Left ventricle myocardium inferior (tissue), 1 donor: ENCODE data around the gene UBE2L3. TPM values are rescaled to one million over a fixed set of nuclear protein-coding genes. Genes with fewer than 3 reads are reported as not detected.
"Not testable (repeated sequence)": the region's sequence is repeated elsewhere in the genome, so short reads cannot be mapped to it uniquely, and the experiment has no call there.

Experiments used
- DNase-seq: peaks from one replicate; pipeline ENCODE4 v3.0.0-alpha.2; 2020
- H3K27ac ChIP-seq: fragments of 200-600 bp; replicated peaks from 2 replicates; pipeline ENCODE4 v1.8.0; 2021
- H3K27me3 ChIP-seq: fragments of 200-600 bp; 2 replicates; pipeline ENCODE4 v1.8.0; 2021; ENCODE audit warnings: low read depth
- H3K36me3 ChIP-seq: fragments of 200-600 bp; 2 replicates; pipeline ENCODE4 v1.8.0; 2021
- H3K4me1 ChIP-seq: fragments of 200-600 bp; 2 replicates; pipeline ENCODE4 v1.8.0; 2021
- H3K4me3 ChIP-seq: fragments of 200-600 bp; 2 replicates; pipeline ENCODE4 v1.8.0; 2021; ENCODE audit warnings: mild to moderate bottlenecking, moderate library complexity
- H3K9me3 ChIP-seq: fragments of 200-600 bp; replicated peaks from 2 replicates; pipeline ENCODE4 v1.8.0; 2021
- intact Hi-C: fragments of 100-400 bp; cut with micrococcal nuclease; formaldehyde crosslinking; loops from one replicate; pipeline ENCODE4 v1.11.0; 2022
- long read RNA-seq: library from polyadenylated mRNA; unstranded; transcript quantifications from one replicate; pipeline ENCODE4 v2.0.0, GENCODE V29; 2021
- total RNA-seq: library from RNA; stranded (reverse); fragmentation: NEBNext Ultra II Directional; extraction: Animal tissue kit (Norgen Biotek cat#: 25700); gene quantifications from one replicate; pipeline ENCODE4 v1.2.1, GENCODE V29; 2021
- TF ChIP-seq, protein P1 (sequence below): fragments of 200-600 bp; IDR thresholded peaks from 2 replicates; pipeline ENCODE4 v1.8.0; 2021; ENCODE audit warnings: antibody characterized with exemption, mild to moderate bottlenecking, borderline replicate concordance
- donor health status: DM: no; HTN: yes; CAD: no; lungs with severe emphysema.

Gene UBE2L3
- 54.5 TPM for total RNA-seq
- long read RNA-seq, transcript UBE2L3-201 (4 exons, 3,028 nt), result major isoform, 75 of 96 reads
- long read RNA-seq, partial matches to known transcripts, result 13 of 96 reads
- long read RNA-seq, other reads (novel, unspliced or antisense), result 5 of 96 reads

DNA sequence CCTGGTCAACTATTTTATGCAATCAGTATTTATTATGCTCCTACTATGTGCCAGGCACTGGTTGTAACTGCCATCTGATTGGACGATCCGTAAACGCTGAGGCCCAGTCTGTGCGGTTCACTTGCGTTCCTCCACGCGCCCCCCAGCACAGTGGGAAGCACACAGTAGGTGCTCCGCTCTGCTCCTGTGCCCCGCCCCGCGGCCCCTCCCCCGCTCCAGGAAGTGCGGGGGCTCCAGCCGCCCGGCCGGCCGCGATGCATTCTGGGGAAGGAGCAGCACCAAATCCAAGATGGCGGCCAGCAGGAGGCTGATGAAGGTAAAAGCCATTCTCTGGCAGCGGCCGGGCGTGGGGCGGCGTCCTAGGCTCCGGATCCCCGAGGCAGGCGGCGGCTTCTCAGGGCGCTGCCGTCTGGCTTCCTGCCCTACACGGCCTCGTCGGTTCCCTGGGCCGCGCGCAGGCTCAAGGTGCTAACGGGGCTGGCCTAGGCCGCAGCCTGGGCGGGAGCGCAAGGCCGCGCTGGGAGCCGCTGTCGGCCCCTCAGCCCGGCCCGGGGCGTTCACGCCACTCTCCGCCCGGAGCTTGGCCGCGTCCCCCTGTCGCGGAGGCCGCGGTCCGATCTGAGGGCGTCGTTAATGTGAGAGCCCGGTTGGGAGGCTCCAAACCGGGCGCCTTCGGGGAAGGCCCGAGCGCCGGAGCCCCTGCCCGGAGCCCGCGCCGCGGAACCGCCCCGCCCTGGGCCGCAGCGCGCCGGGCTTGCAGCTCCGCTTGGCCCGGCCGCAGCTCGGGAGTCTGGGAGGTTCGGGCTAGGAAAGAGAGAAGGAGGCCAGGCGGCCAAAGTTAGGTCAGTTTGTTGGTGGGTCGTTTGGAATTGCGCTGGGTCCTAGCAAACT lies at the start of gene UBE2L3:
Gene UBE2L3 (plus strand): TSS at position 259 of the 891 bp plus-strand sequence. CDS start 31 bp downstream, at position 290.
- H3K4me1 ChIP-seq, result peaks cover 51% of the 10 kb centered on the region
- H3K36me3 ChIP-seq, result no peaks in the 10 kb centered on the region
- H3K27ac ChIP-seq, result peak within 1 kb of the TSS; percentile 90
- intact Hi-C loops, result no loop called here
- TF ChIP-seq, protein P1, sequence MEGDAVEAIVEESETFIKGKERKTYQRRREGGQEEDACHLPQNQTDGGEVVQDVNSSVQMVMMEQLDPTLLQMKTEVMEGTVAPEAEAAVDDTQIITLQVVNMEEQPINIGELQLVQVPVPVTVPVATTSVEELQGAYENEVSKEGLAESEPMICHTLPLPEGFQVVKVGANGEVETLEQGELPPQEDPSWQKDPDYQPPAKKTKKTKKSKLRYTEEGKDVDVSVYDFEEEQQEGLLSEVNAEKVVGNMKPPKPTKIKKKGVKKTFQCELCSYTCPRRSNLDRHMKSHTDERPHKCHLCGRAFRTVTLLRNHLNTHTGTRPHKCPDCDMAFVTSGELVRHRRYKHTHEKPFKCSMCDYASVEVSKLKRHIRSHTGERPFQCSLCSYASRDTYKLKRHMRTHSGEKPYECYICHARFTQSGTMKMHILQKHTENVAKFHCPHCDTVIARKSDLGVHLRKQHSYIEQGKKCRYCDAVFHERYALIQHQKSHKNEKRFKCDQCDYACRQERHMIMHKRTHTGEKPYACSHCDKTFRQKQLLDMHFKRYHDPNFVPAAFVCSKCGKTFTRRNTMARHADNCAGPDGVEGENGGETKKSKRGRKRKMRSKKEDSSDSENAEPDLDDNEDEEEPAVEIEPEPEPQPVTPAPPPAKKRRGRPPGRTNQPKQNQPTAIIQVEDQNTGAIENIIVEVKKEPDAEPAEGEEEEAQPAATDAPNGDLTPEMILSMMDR, result no peak
- H3K4me3 ChIP-seq, result peak within 1 kb of the TSS; percentile 92
- H3K9me3 ChIP-seq, result no peaks in the 10 kb centered on the region
- DNase-seq, result peak; percentile 87
- H3K27me3 ChIP-seq, result no peaks in the 10 kb centered on the region

DNA sequence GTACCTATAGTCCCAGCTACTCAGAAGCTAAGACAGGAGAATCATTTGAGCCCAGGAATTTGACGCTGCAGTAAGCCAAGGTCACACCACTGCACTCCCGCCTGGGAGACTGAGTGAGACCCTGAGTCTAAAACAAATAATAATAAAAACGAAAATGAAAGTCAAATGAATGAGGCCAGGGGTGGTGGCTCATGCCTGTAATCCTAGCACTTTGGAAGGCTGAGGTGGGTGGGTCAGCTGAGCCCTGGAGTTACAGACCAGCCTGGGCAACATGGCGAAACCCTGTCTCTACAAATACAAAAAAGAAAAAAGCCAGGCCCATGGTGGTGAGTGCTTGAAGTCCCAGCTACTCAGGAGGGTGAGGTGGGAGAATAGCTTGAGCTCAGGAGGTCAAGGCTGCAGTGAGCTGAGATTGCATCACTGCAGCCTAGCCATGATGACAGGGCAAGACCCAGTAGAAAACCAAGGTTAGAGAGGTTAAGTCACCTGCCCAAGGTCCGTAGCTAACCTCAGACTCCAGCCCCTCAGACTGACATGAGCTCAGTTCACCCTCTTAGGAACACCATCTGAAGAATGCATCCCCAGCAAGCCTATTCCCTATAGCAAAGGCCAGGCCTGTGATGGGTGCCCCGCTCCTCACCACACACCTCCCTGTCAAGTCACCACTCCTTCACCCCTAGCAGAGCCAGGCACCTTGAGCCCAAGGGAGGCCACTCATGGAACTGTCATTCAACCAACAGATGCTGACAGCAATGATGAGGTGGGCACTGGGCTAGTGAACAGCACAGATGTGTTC lies 40.6 kb upstream of the UBE2L3 start:
- H3K27ac ChIP-seq, H3K4me3 ChIP-seq, H3K36me3 ChIP-seq, intact Hi-C loops, H3K4me1 ChIP-seq, H3K9me3 ChIP-seq, H3K27me3 ChIP-seq, DNase-seq: not testable (repeated sequence)

DNA sequence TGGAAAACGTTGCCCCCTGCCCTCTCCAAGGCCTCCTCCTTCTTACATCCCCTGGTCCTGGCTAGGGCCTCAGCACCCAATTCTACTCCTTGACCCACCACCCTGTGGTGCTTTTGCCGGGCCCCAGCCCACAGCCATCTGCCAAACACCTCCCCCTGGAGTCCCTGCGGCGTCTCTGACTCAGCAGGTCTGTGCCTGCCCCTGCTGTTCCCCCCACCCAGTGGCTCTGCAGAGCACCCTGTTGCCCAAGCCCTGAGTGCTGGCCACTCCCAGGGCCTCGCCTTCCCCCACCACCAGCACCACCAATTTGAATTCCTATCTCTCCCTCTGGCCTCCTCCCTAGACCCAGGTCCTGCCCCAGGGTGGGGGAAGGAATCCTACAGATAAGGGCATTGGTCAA lies 36.0 kb upstream of the UBE2L3 start:
- H3K4me3 ChIP-seq, H3K4me1 ChIP-seq, H3K9me3 ChIP-seq, DNase-seq, intact Hi-C loops, H3K36me3 ChIP-seq, H3K27me3 ChIP-seq, H3K27ac ChIP-seq: not testable (repeated sequence)

DNA sequence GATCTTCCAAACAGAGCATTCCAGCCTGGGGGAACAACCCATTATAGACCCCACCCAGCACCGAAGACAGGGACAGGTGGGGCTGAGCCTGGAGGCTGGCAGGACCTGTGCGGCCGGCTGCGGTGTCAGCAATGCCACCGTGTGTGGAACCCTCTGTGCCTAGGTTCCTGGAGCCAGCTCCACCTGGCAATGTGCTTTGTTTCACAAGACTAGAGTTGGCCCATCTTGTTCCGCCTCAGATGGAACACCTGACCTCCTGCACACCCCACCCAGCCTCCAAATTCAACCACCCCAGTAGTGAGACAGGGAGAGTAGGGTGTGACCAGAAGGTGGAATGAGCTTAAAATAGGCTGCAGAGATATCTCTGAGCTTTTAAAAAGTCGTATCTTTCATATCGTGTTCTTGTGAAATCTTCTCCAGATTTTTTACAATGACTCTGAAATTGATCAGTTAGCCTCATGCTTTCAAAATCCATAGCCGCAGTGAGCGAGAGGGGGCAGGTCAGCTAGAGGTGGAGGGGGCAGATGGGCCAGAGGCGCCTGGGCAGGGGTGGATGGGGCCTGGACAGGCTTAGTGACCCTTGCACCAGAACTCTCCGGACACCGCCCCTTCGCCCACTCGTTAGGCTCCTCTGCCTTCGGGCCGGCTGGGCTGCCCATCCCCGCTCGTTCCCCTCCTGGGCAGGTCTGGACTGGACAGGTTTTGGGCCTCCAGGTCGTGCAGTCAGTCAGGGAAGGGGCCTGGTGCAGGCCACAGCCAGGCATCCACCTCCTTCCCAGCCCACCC lies 34.5 kb upstream of the UBE2L3 start:
- H3K36me3 ChIP-seq, H3K4me1 ChIP-seq, DNase-seq, H3K9me3 ChIP-seq, H3K4me3 ChIP-seq, H3K27ac ChIP-seq, intact Hi-C loops, H3K27me3 ChIP-seq: not testable (repeated sequence)

DNA sequence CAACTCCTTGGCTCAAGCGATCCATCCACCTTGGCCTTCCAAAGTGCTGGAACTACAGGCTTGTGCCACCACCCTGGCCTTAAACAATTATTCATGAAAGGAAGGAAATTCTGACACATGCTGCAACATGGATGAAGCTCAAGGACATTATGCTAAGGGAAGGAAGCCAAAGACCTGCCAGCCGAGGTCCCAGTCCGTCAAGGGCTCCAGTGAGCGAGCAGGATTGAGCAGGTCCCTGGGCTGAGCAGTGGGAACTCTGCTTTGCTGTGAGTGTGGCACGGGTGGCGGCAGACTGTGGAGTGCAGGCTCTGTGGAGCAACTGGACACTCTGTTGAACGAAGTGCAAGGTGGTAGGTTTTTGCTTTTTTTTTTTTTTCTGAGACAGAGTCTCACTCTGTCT lies 27.7 kb upstream of the UBE2L3 start:
- H3K4me1 ChIP-seq, H3K27me3 ChIP-seq, intact Hi-C loops, DNase-seq, H3K36me3 ChIP-seq, H3K4me3 ChIP-seq, H3K9me3 ChIP-seq, H3K27ac ChIP-seq: not testable (repeated sequence)

DNA sequence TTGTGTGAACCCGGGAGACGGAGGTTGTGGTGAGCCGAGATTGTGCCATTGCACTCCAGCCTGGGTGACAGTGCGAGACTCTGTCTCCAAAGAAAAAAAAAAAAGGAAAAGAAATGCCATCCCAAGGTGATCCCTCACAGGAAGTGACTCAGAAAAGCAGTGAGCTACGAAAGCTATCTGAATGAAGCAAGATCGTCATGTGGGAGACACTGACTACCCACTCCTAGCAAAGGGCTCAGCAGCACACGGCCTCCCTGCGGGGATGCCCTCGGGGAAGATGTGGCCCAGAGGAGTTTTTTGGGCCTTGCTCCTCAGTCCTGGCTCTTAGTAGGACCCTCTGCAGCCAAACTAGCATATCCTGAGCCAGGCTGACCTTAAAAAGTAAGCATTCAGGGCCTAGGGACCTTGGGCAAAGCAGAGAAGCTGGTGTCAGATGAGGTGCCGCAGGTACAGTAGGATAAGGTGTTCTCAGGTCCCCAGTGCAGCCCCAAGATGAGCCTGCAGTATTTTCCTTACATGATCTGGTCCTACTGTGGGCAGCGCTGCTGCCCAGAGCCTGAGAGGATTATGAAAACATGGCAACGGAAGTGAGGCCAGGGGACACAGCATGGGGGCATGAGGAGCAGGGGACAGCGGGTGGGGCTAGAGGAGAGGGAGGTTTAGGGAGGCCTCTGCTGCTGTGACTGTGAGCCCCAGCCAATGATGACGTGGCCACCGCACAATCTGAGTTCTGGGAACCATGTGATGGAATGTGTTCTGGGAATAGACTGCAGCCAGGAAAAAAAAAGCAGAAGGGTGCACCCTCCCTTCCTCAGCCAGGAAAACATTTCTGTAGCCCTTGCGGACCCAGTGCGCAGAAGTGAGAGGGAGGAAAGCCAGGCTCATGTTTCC lies 22.8 kb upstream of the UBE2L3 start:
- H3K9me3 ChIP-seq, H3K27ac ChIP-seq, H3K36me3 ChIP-seq, DNase-seq, H3K4me1 ChIP-seq, H3K4me3 ChIP-seq, intact Hi-C loops, H3K27me3 ChIP-seq: not testable (repeated sequence)

DNA sequence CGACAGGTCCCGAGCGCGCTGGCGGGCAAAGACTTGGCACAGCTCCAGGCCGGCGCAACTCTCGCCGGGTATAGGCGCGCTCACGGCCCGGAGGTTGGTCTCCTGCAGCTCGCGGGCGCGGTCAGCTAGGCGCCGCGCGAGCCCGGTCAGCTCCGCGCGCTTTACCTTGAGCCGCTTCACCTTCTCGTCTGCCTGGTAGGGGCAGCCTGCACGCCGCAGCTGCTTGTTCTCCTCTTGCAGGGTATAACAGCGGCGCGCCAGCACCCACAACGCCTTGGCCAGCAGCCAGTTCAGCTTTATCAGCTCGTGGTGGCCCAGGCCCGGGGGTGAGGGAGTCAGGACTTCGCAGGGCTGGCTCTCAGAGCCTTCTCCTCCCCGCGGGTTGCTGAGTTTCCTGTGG lies 18.0 kb upstream of the UBE2L3 start:
- H3K27me3 ChIP-seq, intact Hi-C loops, H3K4me3 ChIP-seq, H3K27ac ChIP-seq, H3K36me3 ChIP-seq, DNase-seq, H3K9me3 ChIP-seq, H3K4me1 ChIP-seq: not testable (repeated sequence)

DNA sequence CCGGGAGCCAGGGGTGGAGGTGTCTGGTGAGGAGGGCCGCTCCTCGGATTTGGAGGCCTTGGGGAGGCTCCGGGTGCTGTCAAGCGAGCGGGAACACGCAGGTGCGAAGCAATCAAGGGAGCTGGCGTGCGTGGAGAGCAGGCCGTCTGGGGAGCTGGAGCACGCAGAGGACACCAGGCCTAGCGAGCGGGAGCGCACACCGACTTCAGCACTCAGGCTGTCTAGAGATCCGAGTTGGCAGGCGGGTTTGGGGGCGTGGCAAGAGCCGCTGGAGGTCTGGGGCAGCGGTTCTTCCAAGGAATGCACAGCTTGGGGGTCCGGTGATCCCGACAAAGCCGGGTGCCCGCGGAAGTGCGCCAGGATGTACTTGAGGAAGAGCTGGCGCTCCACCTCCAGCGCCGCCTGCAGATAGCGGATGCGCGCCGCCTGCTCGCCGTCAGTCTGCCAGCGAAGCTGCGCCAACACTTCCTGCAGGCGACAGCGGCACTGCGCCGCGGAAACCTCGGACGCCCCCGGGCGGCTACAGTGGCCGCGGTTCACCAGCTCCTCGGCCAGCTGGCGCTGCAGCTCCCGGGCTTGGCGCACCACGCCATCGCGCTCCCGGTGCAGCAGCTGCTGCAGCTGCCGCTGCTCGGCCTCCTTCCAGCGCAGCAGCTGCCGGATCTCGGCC lies 17.4 kb upstream of the UBE2L3 start:
- H3K4me1 ChIP-seq, H3K36me3 ChIP-seq, H3K27ac ChIP-seq, H3K4me3 ChIP-seq, H3K9me3 ChIP-seq, intact Hi-C loops, DNase-seq, H3K27me3 ChIP-seq: not testable (repeated sequence)

DNA sequence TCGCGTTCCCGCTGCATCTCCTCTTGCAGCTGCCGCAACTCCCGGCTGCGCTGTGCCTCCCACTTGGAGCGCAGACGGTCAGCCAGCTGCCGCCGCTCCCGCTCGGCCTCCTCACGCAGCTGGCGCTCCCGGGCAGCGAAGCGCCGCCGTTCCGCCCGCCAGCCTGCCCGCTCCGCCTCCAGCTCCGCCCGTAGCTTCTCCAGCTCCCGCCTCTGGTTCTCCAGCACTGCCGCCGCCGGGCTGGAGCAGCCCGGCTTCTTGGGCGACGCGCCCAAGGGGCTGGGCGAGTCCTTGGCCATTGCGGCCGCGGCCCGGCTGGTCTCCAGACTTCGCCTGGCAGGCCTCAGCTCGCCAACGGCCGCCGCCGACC lies 16.9 kb upstream of the UBE2L3 start:
- intact Hi-C loops, H3K27me3 ChIP-seq, H3K4me1 ChIP-seq, H3K4me3 ChIP-seq, H3K27ac ChIP-seq, H3K9me3 ChIP-seq, H3K36me3 ChIP-seq, DNase-seq: not testable (repeated sequence)

DNA sequence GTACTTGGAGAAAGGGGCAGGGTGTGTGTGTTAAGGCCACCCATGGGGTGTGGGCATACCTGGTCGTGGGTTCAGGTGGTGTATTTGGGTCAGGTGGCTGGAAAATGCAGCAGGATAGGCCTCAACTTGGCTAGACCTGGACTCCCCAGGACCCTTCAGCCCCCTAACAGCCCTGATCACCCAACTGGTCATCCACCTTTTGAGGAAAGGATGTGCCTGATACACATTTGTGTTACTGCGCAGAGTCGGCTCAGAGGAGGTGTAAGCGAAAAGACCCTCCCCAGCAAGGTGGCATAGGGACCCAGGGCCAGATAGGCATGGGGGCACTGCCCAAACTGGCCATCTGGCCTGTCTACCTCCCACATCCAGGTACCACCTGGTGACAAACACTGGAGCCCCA lies 16.2 kb upstream of the UBE2L3 start, which contains the start of gene RIMBP3C:
Gene RIMBP3C (minus strand): TSS at position 101 of the 400 bp plus-strand sequence. CDS start 485 bp downstream, outside the sequence.
- H3K4me1 ChIP-seq, H3K36me3 ChIP-seq, H3K27me3 ChIP-seq, H3K4me3 ChIP-seq, H3K27ac ChIP-seq, H3K9me3 ChIP-seq, intact Hi-C loops, DNase-seq: not testable (repeated sequence)
